Mesenteric fat pad (tissue), 1 donor: ENCODE data around the gene TAF13. TPM values are rescaled to one million over a fixed set of nuclear protein-coding genes. Genes with fewer than 3 reads are reported as not detected.

Source experiments
- DNase-seq: peaks from one replicate; pipeline ENCODE4 v3.0.0-alpha.2; 2020; ENCODE audit warnings: low spot score
- long read RNA-seq: library from polyadenylated mRNA; unstranded; transcript quantifications from one replicate; pipeline ENCODE4 v2.0.0, GENCODE V29; 2020
- total RNA-seq: library from RNA; stranded (reverse); fragmentation: NEBNext Ultra II Directional; extraction: Animal tissue kit (Norgen Biotek cat#: 25700); gene quantifications from one replicate; pipeline ENCODE4 v1.2.1, GENCODE V29; 2021
- donor health status: DM: yes; HTN: yes; CAD: no.

The TAF13 gene
- 71.2 TPM for total RNA-seq
- long read RNA-seq, partial matches to known transcripts: 3 of 6 reads
- long read RNA-seq, other reads (novel, unspliced or antisense): 3 of 6 reads

GRCh38 chr1:109075531-109076490 lies at the start of gene TAF13:
Gene TAF13 (minus strand): TSS chr1:109076003. CDS start chr1:109075947, 56 bp downstream.
- DNase-seq: peak; percentile 99

GRCh38 chr1:109120356-109120755 lies 44.6 kb upstream of the TAF13 start:
- DNase-seq: no peak

GRCh38 chr1:109118089-109118488 lies 42.3 kb upstream of the TAF13 start:
- DNase-seq: no peak

GRCh38 chr1:109116286-109116685 lies 40.5 kb upstream of the TAF13 start:
- no peak for DNase-seq

GRCh38 chr1:109115685-109116084 lies 39.9 kb upstream of the TAF13 start:
- no peak for DNase-seq

GRCh38 chr1:109114342-109114674 lies 38.5 kb upstream of the TAF13 start:
- DNase-seq: no peak

- DNase-seq: no peak
Observed at GRCh38 chr1:109113590-109114341, 38.0 kb upstream of the TAF13 start, which contains the start of gene ELAPOR1. Gene ELAPOR1 (plus strand): TSS chr1:109114115. CDS start chr1:109114184, 69 bp downstream.

GRCh38 chr1:109112652-109113285 lies 37.0 kb upstream of the TAF13 start:
- DNase-seq: peak; percentile 99

- DNase-seq: no peak
Observed at GRCh38 chr1:109112056-109112651, 36.4 kb upstream of the TAF13 start.

GRCh38 chr1:109111386-109112055 lies 35.7 kb upstream of the TAF13 start:
- no peak for DNase-seq

GRCh38 chr1:109109906-109110305 lies 34.1 kb upstream of the TAF13 start:
- no peak for DNase-seq

- DNase-seq: no peak
Observed at GRCh38 chr1:109107785-109108184, 32.0 kb upstream of the TAF13 start.

GRCh38 chr1:109105881-109106280 lies 30.1 kb upstream of the TAF13 start:
- DNase-seq: no peak

GRCh38 chr1:109104364-109105151 lies 28.8 kb upstream of the TAF13 start:
- DNase-seq: no peak

GRCh38 chr1:109099938-109100773 lies 24.4 kb upstream of the TAF13 start:
- peak; percentile 98 for DNase-seq

GRCh38 chr1:109096120-109096519 lies 20.3 kb upstream of the TAF13 start:
- no peak for DNase-seq

- DNase-seq: no peak
Observed at GRCh38 chr1:109095631-109096030, 19.8 kb upstream of the TAF13 start.

- no peak for DNase-seq
Observed at GRCh38 chr1:109094871-109095270, 19.1 kb upstream of the TAF13 start.

- DNase-seq: no peak
Observed at GRCh38 chr1:109094377-109094803, 18.6 kb upstream of the TAF13 start.
